ENCODE results near the gene SP2. TPM values are rescaled to one million over a fixed set of nuclear protein-coding genes. Genes with fewer than 3 reads are reported as not detected.

The SP2 gene
- total and polyA plus RNA-seq, 2 donors (not counting 1 experiment from before 2014, with no cell fraction given): 1.5 to 2.6 TPM

GRCh38 chr17:47955497-47956461, 59.7 kb downstream of the SP2 start:
- no peaks in the 10 kb centered on the region for H3K4me1 ChIP-seq (ENCODE audit: control insufficient read depth, extremely low read depth, insufficient read depth, low read length)
- peaks cover 2% of the 10 kb centered on the region for H3K36me3 ChIP-seq (ENCODE audit: control insufficient read depth, insufficient read depth, low read length)
- no peaks in the 10 kb centered on the region for H3K9me3 ChIP-seq (ENCODE audit: control insufficient read depth, insufficient read depth, low read depth, low read length)
- TF ChIP-seq CTCF (conservative IDR thresholded peaks at IDR 0.05 in 1 of 2, IDR thresholded peaks at IDR 0.05 in 1 of 2; ENCODE audit: low read depth in 1 of 2, low read length in 2 of 2) (no peak), EZH2 (IDR thresholded peaks at IDR 0.05; ENCODE audit: low read length, missing control alignments) (no peak)
- no peaks in the 10 kb centered on the region for H4K20me1 ChIP-seq (ENCODE audit: control insufficient read depth, extremely low read depth, insufficient read depth, low read length)
- H3K79me2 ChIP-seq (ENCODE audit: control insufficient read depth, insufficient read depth, low read length): no peaks in the 10 kb centered on the region
- H3K4me3 ChIP-seq (replicated peaks in 1 of 4; ENCODE audit: control extremely low read depth in 1 of 4, insufficient read depth in 1 of 4, low read depth in 3 of 4, low read length in 4 of 4): no peak overlapping the region
- peaks cover 5% of the 10 kb centered on the region for H3K27me3 ChIP-seq (ENCODE audit: control insufficient read depth, insufficient read depth, low read length)
- H3K4me2 ChIP-seq (ENCODE audit: extremely low read depth, insufficient read depth, low read length): no peak overlapping the region
- no peak for DNase-seq (ENCODE audit: low read depth in 2 of 2)
- no peak overlapping the region for H2AFZ ChIP-seq (ENCODE audit: low read length)
- no peak overlapping the region for H3K9ac ChIP-seq (ENCODE audit: insufficient read depth, low read length)
- H3K27ac ChIP-seq (ENCODE audit: insufficient read depth, low read length): no peak overlapping the region

GRCh38 chr17:47956791-47957590, 61.0 kb downstream of the SP2 start:
- H2AFZ ChIP-seq (ENCODE audit: low read length): no peak overlapping the region
- no peak overlapping the region for H3K9ac ChIP-seq (ENCODE audit: insufficient read depth, low read length)
- no peaks in the 10 kb centered on the region for H4K20me1 ChIP-seq (ENCODE audit: control insufficient read depth, extremely low read depth, insufficient read depth, low read length)
- no peak overlapping the region for H3K27ac ChIP-seq (ENCODE audit: insufficient read depth, low read length)
- H3K79me2 ChIP-seq (ENCODE audit: control insufficient read depth, insufficient read depth, low read length): no peaks in the 10 kb centered on the region
- DNase-seq (ENCODE audit: low read depth in 2 of 2): no peak
- H3K4me2 ChIP-seq (ENCODE audit: extremely low read depth, insufficient read depth, low read length): no peak overlapping the region
- H3K36me3 ChIP-seq (ENCODE audit: control insufficient read depth, insufficient read depth, low read length): peaks cover 2% of the 10 kb centered on the region
- TF ChIP-seq EZH2 (IDR thresholded peaks at IDR 0.05; ENCODE audit: low read length, missing control alignments) (no peak), CTCF (conservative IDR thresholded peaks at IDR 0.05 in 1 of 2, IDR thresholded peaks at IDR 0.05 in 1 of 2; ENCODE audit: low read depth in 1 of 2, low read length in 2 of 2) (no peak)
- no peaks in the 10 kb centered on the region for H3K9me3 ChIP-seq (ENCODE audit: control insufficient read depth, insufficient read depth, low read depth, low read length)
- peaks cover 12% of the 10 kb centered on the region for H3K27me3 ChIP-seq (ENCODE audit: control insufficient read depth, insufficient read depth, low read length)
- H3K4me1 ChIP-seq (ENCODE audit: control insufficient read depth, extremely low read depth, insufficient read depth, low read length): no peaks in the 10 kb centered on the region
- H3K4me3 ChIP-seq (replicated peaks in 1 of 4; ENCODE audit: control extremely low read depth in 1 of 4, insufficient read depth in 1 of 4, low read depth in 3 of 4, low read length in 4 of 4): no peak overlapping the region
